Tongue (tissue), 2 donors: Measurements from ENCODE around the gene SFXN3. TPM values are rescaled to one million over a fixed set of nuclear protein-coding genes. Genes with fewer than 3 reads are reported as not detected.

Experiments used
- DNase-seq: peaks from one replicate; pipeline ENCODE4 v3.0.0-alpha.2; 2015
- total RNA-seq: library from RNA; depleted of rRNA; stranded (reverse); fragments of >200 nt; gene quantifications from one replicate; pipeline ENCODE4 v1.2.3, GENCODE V29; 2014

SFXN3 gene, protein sequence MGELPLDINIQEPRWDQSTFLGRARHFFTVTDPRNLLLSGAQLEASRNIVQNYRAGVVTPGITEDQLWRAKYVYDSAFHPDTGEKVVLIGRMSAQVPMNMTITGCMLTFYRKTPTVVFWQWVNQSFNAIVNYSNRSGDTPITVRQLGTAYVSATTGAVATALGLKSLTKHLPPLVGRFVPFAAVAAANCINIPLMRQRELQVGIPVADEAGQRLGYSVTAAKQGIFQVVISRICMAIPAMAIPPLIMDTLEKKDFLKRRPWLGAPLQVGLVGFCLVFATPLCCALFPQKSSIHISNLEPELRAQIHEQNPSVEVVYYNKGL
- total RNA-seq: 51.1 TPM

DNA sequence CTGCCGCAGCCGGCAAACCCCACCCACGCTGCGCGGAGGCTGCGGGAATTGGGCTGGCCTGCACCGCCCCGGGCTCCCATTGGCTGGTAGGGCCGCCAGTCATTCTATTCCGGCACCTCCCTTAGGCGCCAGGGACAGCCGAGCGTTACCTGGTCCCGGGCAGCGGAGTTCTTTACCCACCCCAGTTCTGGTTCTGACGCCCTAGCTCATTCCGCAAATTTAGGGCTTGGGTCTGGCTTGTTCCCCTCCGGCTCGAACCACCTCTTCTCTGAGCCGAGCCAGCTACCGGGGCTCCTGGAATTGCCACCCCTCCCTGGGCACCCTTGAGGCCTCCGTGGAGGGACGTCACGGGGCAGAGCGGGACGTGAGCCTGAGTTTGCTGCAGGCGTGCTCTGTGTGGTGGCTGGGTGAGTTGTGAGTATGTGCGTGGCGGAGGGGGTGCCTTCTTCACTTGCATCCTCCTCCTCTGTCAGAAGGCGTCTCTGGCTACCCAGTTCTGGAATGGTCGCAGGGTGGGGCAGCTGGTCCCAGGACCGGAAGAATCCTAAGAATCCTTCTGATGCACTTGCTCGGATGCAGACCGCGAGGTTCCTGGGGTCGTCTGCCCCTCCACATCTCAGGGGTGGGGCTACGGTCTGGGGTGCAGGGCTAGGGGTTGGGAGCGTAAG lies at the start of gene SFXN3, which contains the start of gene PDZD7:
Gene SFXN3, plus strand, starts transcription at position 107 of the 668 bp plus-strand sequence. CDS start 3,461 bp downstream, outside the sequence.
Gene PDZD7, minus strand, starts transcription at position 2 of the 668 bp plus-strand sequence. CDS start 910 bp downstream, outside the sequence.
- peak; percentile 95 for DNase-seq

DNA sequence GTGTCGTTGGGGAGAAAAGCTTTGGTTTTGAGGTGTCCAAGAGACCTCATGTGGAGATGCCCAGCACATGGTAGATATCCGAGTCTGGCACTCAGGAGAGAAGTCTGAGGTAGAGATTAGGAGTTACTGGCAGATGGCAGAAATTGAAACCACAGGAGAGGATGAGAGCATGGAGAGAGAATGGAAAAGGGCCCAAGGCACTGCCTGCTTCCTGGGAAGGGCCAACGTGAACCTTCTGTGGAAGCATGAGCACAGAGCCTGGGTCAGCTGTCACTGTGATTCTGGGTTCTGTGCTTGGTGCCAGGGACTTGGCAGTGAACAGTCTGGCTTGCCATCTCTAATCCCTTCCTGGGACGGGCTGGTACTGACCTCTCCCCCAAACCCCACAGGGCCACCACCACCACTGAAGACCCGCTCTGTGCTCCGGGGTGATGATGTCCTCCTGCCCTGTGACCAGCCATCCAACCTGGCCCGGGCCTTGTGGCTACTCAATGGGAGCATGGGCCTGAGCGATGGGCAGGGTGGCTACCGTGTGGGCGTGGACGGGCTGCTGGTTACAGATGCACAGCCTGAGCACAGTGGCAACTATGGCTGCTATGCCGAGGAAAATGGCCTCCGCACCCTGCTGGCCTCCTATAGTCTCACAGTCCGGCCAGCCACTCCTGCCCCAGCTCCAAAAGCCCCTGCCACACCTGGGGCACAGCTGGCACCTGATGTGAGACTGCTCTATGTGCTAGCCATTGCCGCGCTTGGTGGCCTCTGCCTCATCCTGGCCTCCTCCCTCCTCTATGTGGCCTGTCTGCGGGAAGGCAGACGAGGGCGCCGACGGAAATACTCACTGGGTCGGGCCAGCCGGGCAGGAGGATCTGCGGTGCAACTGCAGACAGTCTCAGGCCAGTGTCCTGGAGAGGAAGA lies 47.9 kb upstream of the SFXN3 start:
- DNase-seq: no peak

DNA sequence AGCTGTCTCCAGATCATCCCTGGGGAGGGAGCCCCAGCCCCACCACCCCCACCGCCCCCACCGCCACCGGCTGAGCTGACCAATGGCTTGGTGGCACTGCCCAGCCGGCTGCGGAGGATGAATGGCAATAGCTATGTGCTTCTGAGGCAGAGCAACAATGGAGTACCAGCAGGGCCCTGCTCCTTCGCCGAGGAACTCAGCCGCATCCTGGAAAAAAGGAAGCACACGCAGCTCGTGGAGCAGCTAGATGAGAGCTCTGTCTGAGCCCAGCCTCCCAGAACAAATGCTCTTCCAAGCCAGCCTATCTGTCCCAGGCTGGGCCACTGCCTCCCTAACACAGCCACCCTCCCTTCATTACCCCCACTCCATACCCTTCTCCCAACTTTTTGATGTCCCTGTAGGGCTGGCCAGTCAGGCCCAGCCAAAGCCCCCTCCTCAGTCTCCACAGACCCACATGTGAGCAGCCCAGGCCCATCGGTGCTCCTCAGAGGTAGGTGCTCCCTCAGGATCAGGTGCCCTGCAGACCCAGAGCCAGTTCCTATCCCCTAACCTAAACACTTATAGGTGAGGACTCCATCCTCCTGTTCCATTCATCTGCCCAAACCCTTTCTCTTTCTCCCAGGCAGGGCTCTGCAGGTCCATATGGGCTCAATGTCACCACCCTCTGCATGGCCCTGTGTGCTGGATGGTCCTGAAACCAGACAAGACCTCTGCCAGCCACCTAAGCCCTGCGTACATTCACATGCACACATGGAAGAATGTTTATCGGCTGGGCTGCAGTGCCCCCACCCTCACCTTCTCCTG lies 47.0 kb upstream of the SFXN3 start:
- no peak for DNase-seq

DNA sequence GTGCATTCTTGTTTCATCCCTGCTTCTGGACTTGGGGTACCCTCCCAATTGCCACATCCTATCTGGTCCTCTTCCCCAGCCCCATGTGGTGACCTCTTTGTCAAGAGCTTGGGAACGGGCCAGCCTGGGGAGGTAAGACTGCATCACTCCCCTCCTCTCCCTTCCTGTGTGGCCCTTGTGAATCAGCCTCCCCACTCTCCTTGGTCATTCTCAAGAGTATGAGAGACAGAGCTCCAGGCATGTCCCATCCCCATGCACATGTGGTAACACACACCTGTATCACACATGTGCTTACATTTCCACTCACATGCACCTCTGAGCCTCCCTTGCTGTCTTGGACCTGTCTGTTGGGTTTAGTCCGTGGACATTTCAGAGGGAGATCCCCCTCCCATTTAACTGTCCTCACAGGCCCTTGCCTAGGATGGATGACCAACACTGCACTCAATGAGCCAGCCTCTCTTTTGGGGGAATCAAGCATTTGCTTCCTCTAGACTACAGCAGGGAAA lies 46.3 kb upstream of the SFXN3 start:
- DNase-seq: no peak

DNA sequence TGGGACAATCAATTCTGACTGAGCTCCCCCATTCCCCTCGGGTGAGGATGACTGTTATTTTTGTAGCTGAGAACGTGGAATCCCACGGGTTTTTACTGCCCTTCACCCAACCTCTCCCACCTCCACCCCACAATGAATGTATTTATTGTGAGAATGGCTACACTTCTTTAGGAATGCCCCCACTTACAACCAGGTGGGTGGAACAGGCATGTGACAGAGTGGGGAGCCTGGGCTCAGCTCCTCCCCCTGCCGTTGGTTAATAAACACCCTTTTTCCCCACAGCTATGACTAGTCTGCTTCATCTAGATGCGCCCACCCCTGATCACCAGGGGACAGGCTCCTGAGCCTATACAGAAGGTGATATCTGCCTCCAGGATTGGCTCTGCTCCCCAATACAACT lies 45.7 kb upstream of the SFXN3 start:
- no peak for DNase-seq

DNA sequence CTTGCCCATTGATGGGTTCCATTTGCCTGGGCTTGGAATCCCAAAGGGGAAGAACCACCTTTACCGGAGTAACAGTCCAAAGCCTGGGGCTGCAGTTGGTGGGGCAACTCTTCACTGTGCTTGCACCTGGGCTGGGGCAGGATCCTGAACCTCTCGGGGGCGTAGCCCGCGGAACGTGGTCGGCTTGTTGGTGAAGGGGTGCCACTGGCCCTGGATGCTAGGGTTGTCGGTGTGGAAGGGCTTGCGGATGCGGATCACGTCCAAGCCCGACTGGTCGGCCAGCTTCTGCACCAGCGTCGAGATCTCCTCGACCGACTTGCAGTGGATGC lies 44.4 kb upstream of the SFXN3 start:
- no peak for DNase-seq

DNA sequence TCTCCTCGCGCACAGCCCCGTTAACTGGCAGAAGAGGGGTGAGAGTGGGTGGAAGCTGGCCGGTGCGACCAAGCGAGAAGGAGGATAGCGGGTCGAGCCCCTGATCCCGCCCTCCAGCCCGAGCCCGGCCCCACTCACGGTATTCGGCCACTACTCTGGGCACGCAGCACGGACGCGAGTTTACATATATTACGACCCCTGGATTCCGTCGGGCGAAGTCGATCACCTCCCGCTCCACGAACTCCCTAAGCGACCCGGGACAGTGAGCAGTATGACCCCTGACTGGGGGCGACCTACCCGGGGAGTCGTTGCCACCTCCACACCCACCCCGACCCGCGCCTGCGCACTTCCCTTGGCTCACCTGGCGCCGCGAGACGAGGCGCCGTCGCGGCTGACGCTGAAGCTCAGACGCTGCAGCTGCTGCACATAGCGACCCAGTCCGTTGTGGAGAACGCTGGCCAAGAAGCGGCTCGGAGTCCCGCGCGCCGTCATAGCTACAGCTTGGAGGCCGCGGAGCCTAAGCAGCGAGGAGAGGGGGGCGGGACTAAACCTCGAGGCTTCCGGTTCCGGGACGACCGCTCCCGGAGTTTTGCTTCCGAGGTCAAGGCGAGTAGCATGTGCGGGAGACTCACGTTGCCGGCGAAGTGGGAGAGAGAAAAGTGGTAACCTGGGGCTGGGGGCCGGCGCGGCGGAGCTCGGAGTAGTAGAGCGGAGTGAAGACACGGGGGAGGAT lies 43.9 kb upstream of the SFXN3 start, which contains the start of the genes MRPL43 and TWNK:
Gene MRPL43, minus strand, starts transcription at position 546 of the 733 bp plus-strand sequence. Its CDS starts 54 bp downstream, at position 492.
Gene TWNK, plus strand, starts transcription at position 592 of the 733 bp plus-strand sequence. CDS start 668 bp downstream, outside the sequence.
- peak; percentile 93 for DNase-seq

DNA sequence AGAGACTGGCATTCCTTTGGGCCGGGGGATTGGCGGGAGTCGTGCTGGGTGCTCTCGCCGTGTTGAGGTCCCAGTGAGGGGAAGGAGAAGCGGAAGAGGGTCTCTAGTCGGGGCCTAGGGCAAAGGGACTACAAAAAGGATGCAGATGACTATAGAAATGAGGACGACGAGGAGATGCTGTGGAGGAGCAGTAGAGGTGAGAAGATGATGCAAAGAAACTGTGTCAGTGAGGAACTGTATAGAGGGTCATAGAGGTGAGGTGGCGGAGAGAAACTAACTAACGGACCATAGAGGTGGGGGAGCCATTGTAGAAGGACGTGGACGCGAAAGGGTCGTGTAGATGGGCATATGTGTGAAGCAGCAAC lies 43.4 kb upstream of the SFXN3 start:
- DNase-seq: no peak

DNA sequence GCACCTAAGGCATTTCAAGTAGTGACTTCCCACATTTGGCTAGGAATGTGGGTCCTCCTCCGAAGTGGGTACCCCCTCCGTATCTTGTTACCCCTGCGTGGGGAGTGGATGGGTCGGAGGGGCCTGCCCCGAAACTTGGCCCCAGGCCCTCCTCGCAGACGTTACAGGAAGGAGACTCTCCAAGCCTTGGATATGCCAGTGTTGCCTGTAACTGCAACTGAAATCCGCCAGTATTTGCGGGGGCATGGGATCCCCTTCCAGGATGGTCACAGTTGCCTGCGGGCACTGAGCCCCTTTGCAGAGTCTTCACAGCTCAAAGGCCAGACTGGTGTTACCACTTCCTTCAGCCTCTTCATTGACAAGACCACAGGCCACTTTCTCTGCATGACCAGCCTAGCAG lies 42.9 kb upstream of the SFXN3 start:
- no peak for DNase-seq

DNA sequence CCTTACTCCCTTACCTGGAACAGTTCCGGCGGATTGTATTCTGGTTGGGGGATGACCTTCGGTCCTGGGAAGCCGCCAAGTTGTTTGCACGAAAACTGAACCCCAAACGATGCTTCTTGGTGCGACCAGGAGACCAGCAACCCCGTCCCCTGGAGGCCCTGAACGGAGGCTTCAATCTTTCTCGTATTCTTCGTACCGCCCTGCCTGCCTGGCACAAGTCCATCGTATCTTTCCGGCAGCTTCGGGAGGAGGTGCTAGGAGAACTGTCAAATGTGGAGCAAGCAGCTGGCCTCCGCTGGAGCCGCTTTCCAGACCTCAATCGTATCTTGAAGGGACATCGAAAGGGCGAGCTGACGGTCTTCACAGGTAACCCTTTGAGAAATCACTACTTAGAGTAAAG lies 41.9 kb upstream of the SFXN3 start:
- DNase-seq: no peak

DNA sequence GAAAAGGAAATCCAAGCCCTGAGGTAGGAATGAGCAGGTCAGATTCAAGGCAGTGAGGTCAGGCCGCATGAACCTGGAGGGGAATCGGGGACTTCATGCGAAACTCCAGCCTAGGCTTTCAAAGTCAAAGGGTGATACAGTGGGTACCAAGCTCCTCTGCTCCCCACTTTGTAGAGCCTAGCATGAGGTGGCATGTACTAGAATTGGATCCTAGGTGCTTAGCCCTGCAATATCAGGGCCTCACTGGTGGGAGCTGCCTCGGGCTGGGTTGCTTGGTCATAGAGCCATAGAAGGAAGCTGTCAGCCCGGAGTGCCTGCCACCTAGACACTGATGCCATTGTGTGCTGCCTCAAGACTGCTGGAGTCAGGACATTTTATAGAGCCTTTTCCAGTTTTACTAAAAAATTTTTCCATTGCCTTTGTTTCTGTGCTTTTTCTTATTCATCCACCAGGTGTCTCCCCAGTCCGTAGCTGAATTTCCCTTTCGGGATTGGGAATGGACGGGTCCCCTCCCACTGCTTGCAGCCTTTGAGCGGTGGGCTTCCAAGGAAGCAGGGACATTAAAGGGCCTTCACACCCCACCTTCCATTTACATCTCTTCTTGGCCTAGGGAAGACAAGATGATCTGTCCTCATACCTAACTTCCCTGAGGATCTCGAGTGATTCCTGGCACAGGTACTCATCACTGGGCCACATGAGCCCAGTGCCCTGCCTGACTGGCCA lies 36.9 kb upstream of the SFXN3 start:
- DNase-seq: peak; percentile 80

DNA sequence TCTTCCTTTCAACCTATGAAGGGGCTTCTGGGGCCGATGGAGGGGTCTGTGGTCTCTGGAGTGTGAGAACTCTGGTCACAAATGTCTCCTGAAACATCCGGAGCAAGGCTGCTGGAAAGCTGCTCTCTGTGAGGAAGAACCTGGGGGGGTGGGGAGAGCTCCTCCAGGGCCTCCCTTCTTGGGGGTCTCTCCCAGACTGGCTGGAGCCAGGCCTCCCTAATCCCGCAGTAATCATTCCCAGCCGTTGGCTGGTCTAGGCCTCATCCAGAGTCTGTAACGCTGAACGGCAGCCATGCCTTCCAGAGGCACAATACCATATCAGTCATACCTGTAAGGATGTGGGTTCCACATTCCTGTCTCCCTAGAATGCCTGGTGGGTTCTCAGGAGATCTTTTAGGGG lies 35.9 kb upstream of the SFXN3 start:
- peak; percentile 37 for DNase-seq

DNA sequence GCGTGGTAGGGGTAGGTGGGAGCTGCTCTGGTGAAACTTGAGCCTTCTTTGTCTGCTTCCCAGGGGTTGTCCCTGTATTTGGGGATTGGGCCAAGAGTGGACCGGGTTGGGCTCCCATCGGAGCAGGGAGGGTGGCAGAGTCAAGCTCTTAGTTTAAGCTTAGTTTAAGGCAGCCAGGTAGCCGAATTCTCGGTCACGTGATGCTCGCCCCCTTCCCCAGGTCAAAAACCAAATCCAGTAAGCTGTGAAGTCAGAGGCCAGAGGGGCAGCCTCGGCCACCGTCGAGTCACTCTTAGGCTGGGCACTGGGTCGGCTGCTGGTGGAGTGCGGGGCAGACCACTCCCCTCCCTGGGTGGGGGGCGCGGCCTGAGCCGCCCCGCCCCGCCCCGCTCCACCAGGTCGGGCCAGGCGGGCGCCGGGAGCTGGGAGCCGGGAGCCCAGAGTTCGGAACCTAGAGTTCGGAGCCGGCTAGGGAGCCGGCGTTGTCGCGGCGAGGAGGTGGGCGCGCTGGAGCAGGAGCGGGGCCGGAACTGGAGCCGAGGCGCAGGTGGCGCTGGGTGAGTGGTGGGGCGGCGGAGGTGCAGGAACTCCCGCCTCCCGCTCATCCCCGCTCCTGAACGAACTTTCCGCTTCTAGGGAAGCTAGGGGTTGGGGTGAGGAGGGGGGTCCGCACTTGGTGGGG lies 34.2 kb upstream of the SFXN3 start:
- DNase-seq: peak; percentile 49

DNA sequence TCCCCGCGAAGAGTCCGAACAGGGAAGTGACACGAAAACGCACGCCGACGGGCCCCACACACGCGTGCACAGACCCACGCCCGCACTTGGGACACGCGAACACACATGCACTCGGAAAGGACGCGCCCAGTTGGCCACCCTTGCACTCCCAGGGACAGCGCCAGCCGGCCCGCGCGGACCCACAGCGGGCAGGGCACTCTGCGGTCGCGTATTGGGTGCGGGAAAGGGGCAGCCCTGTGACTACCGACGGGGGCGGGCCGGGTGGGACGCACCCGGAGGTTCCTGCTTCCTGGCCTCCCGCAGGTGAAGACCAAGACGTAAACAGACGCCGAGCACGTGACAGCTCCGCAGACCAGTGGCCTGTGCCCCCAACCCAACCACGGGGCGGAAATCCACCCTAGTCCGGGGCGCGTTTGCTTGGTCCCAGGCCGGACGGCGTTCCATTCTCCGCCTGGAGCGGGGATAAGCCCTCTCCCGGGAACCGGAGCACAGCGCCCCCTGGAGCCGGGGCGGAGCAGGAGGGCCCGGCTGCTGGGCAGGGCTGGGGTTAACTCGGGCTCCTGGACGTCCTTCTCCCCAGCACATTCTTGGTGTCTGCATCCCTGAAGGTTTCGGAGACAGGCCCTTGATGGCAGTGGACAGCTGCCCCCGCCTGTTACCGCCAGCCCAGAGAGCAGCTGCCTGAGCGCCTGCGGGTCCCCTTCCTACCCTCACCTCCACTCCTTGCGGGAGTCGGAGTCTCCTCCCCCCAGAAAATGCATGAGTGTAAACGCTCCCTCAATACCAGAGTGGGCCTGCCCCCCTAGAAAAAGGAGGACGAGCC lies 33.5 kb upstream of the SFXN3 start:
- peak; percentile 98 for DNase-seq

DNA sequence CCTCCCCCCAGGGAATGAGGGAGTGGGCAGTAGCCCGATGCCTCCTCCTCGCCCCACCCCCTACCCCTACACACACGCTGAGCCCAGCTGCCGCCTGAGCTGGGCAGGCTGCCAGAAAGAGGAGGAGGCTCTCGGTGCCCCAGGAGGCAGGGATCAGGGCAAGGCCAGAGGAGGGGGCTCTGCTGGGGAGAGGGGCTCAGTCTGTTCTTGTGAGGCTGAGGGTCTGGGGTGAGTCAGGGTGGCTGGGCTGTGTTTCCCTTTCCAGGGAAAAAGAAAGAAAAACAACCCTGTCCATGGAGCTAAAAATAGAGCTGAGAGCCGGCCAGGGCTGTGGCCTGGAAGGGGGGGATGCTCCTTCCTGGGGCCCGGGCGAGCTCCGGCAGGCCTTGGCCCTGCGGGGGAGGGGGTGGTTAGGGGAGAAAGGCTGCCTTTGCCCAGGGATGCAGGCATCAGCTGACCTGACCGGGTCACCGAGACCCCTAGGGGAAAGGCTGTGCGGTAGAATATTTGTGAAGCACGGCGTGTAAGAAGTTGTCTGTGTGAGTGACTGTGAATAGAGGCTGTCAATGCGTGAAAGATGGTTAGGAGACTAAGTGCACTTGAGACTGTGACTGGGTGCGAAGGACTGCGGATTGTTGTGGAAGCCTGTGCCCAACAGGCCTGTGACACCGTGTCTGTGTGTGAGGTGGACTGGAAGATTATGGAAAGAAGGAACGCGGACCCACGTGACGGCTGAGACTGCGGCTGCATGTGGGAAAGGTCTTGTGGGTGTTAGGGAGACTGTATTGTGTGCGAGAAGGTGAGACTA lies 32.6 kb upstream of the SFXN3 start:
- DNase-seq: peak; percentile 66

DNA sequence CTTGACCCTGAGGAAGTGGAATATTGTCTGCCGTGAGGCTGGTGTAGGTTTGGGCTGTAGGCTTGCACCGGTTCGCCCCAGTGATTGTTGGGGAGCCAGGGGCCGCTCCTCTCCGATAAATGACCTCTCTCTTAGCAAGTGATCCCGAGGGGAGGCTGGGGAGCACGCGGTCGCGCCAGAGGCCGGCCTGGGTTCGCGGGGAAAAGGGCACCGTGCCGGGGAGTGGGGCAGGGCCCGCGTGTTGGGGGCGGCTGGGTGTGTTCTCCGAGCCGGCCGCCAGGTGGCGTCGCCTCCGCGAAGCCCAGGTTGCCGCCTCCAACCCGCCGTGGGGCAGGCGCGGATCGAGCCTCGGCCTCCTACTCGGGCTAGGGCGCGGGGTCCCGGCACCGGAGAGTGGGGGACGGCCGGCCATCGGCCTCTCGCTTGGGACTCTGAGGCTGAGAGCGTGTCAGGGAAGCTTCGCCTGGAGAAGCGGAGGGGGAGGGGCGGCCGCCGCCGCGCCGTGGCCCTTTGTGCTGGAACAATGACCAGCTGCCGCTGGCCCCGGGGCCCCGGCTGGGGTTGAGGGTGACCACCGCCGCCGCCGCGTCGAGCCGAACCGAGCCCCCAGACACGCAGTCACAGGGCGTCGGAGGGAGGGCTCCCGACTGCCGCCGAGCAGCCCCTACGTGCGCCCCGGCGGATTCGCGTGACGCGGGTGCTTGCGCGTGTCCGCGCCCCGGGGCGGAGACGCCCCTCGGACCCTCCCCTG lies 31.9 kb upstream of the SFXN3 start:
- DNase-seq: peak; percentile 93

DNA sequence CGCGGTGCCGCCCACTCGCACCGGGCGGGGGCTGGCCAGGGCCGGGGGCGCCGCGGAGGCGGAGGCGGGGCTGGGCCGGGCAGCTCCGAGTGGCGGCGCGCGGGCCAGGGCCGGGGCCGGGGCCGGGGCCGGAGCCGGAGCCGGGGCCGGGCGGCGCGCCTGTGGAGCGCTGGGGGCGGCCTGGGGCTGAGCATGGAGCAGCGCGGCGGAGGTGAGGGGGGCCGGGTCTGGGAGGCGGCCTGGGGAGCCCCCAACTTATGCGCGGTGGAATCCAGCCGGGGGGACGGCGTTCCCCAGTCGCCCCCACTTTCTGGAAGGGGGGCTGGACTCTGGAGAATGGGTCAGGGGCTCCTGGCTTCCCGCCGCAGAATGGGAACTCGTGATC lies 31.3 kb upstream of the SFXN3 start, which contains the start of gene LZTS2:
Gene LZTS2, plus strand, starts transcription at position 67 of the 385 bp plus-strand sequence. CDS start 2,731 bp downstream, outside the sequence.
- DNase-seq: no peak
